Neural cell (in vitro differentiated cells): ENCODE results near the gene ST3GAL5. TPM values are rescaled to one million over a fixed set of nuclear protein-coding genes. Genes with fewer than 3 reads are reported as not detected.

Experiments used
- H2AFZ ChIP-seq: fragments of 200-600, 300-800 bp; sonication (generic), shearing (Covaris generic); 2 replicates; pipeline ENCODE4 v1.6.0; 2014; ENCODE audit warnings: low read depth, mild to moderate bottlenecking, antibody characterized with exemption, low read length, moderate library complexity
- H3F3A ChIP-seq: fragments of 200-600 bp; shearing (Covaris generic); 2 replicates; pipeline ENCODE4 v1.6.1; 2016; ENCODE audit warnings: mild to moderate bottlenecking, moderate library complexity, mixed read lengths, antibody characterized with exemption, low read length; ENCODE audit not compliant: insufficient read depth, poor library complexity, severe bottlenecking
- H3K27ac ChIP-seq: fragments of 200-600, 300-800 bp; sonication (generic), shearing (Covaris generic); 2 replicates; pipeline ENCODE4 v1.5.1; 2014; ENCODE audit warnings: mild to moderate bottlenecking, low read length, moderate library complexity
- H3K27me3 ChIP-seq: fragments of 300-800, 200-600 bp; sonication (generic), shearing (Covaris generic); 2 replicates; pipeline ENCODE4 v1.6.0; 2014; ENCODE audit warnings: mild to moderate bottlenecking, low read depth, low read length, moderate library complexity; ENCODE audit not compliant: insufficient read depth
- H3K36me3 ChIP-seq: fragments of 300-800, 200-600 bp; sonication (generic), shearing (Covaris generic); 2 replicates; pipeline ENCODE4 v1.5.1; 2014; ENCODE audit warnings: mild to moderate bottlenecking, antibody characterized with exemption, low read length, moderate library complexity; ENCODE audit not compliant: insufficient read depth
- H3K4me2 ChIP-seq: fragments of 300-800, 200-600 bp; sonication (generic), shearing (Covaris generic); 2 replicates; pipeline ENCODE4 v1.6.0; 2014; ENCODE audit warnings: mild to moderate bottlenecking, low read length
- H3K4me3 ChIP-seq: fragments of 300-800, 200-600 bp; sonication (generic), shearing (Covaris generic); 2 replicates; pipeline ENCODE4 v1.5.1; 2014; ENCODE audit warnings: mild to moderate bottlenecking, low read length, moderate library complexity
- H3K79me2 ChIP-seq: fragments of 200-600 bp; shearing (Covaris generic); replicated peaks from 2 replicates; pipeline ENCODE4 v1.6.0; 2014; ENCODE audit warnings: mild to moderate bottlenecking, low read length, moderate library complexity; ENCODE audit not compliant: insufficient read depth
- H3K9ac ChIP-seq: fragments of 300-800, 200-600 bp; sonication (generic), shearing (Covaris generic); 2 replicates; pipeline ENCODE4 v1.6.1; 2016; ENCODE audit warnings: mild to moderate bottlenecking, low read length, mixed read lengths
- H3K9me2 ChIP-seq: fragments of 200-600 bp; shearing (Covaris generic); 2 replicates; pipeline ENCODE4 v1.6.1; 2016; ENCODE audit warnings: mild to moderate bottlenecking, low read length, mixed read lengths; ENCODE audit not compliant: insufficient read depth
- H3K9me3 ChIP-seq: fragments of 200-600, 300-800 bp; sonication (generic), shearing (Covaris generic); 2 replicates; pipeline ENCODE4 v1.6.1; 2016; ENCODE audit warnings: mild to moderate bottlenecking, mixed run types, low read length, moderate library complexity, mixed read lengths
- H4K20me1 ChIP-seq: fragments of 200-600 bp; shearing (Covaris generic); 2 replicates; pipeline ENCODE4 v1.6.1; 2016; ENCODE audit warnings: mild to moderate bottlenecking, mixed run types; ENCODE audit not compliant: insufficient read depth
- POLR2AphosphoS5 ChIP-seq: IDR thresholded peaks from 2 replicates; pipeline ENCODE4 v1.6.1; 2012
- RAD21 ChIP-seq: fragments of 450-650 bp; conservative IDR thresholded peaks from 2 replicates; pipeline ENCODE4 v1.6.1; 2014; ENCODE audit warnings: antibody characterized with exemption, mild to moderate bottlenecking, moderate library complexity
- SMC3 ChIP-seq: fragments of 450-650 bp; conservative IDR thresholded peaks from 2 replicates; pipeline ENCODE4 v1.6.1; 2014; ENCODE audit warnings: antibody characterized with exemption, mild to moderate bottlenecking, moderate library complexity; ENCODE audit not compliant: poor library complexity
- TAF1 ChIP-seq: IDR thresholded peaks from 2 replicates; pipeline ENCODE4 v1.6.1; 2012; ENCODE audit warnings: low read depth
- polyA plus RNA-seq: library from polyadenylated mRNA; depleted of rRNA; stranded (reverse); fragments of >200 nt; gene quantifications from 2 replicates; pipeline ENCODE4 v1.2.3, GENCODE V29; 2014
- TF ChIP-seq, protein P1 (sequence below): fragments of 450-650 bp; IDR thresholded peaks from 2 replicates; pipeline ENCODE4 v1.5.1; 2014; ENCODE audit warnings: antibody characterized with exemption, mild to moderate bottlenecking, moderate library complexity; ENCODE audit not compliant: poor library complexity, severe bottlenecking
- TF ChIP-seq, protein P2 (sequence below): IDR thresholded peaks from 2 replicates; pipeline ENCODE4 v1.6.1; 2012; ENCODE audit warnings: borderline replicate concordance

The ST3GAL5 gene
- polyA plus RNA-seq, 1 donor from 2014 or later, result 55.6 TPM

DNA sequence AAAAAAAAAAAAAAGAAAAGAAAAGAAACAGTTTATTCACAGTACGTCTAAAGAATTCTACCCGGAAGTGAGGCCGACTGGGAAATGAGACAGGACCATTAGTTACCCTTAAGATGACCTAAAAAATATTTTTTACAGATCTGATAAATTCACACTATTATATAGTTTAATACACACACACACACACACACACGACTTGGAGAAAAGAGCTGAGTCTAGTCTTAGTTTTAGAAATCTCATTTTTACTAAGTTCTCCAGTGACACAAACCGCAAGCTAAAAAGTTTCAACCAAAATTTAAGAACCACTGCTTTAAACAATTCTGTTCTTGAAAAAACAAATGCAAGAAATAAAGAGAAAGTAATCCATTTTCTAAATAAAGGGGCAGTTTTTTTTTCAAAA lies 27.1 kb downstream of the ST3GAL5 start:
- no peaks in the 10 kb centered on the region for H3K9me3 ChIP-seq
- no peak overlapping the region for H2AFZ ChIP-seq
- no peaks in the 10 kb centered on the region for H3K27me3 ChIP-seq
- TF ChIP-seq RAD21 (no peak), POLR2AphosphoS5 (no peak), TAF1 (no peak), SMC3 (no peak)
- TF ChIP-seq, protein P1, sequence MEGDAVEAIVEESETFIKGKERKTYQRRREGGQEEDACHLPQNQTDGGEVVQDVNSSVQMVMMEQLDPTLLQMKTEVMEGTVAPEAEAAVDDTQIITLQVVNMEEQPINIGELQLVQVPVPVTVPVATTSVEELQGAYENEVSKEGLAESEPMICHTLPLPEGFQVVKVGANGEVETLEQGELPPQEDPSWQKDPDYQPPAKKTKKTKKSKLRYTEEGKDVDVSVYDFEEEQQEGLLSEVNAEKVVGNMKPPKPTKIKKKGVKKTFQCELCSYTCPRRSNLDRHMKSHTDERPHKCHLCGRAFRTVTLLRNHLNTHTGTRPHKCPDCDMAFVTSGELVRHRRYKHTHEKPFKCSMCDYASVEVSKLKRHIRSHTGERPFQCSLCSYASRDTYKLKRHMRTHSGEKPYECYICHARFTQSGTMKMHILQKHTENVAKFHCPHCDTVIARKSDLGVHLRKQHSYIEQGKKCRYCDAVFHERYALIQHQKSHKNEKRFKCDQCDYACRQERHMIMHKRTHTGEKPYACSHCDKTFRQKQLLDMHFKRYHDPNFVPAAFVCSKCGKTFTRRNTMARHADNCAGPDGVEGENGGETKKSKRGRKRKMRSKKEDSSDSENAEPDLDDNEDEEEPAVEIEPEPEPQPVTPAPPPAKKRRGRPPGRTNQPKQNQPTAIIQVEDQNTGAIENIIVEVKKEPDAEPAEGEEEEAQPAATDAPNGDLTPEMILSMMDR, result no peak
- no peak overlapping the region for H3K4me3 ChIP-seq
- H3F3A ChIP-seq, result no peaks in the 10 kb centered on the region
- H3K79me2 ChIP-seq, result no peaks in the 10 kb centered on the region
- H4K20me1 ChIP-seq, result no peaks in the 10 kb centered on the region
- H3K4me2 ChIP-seq, result no peak overlapping the region
- no peak overlapping the region for H3K27ac ChIP-seq
- H3K9me2 ChIP-seq, result no peaks in the 10 kb centered on the region
- no peak overlapping the region for H3K9ac ChIP-seq
- H3K36me3 ChIP-seq, result no peaks in the 10 kb centered on the region

DNA sequence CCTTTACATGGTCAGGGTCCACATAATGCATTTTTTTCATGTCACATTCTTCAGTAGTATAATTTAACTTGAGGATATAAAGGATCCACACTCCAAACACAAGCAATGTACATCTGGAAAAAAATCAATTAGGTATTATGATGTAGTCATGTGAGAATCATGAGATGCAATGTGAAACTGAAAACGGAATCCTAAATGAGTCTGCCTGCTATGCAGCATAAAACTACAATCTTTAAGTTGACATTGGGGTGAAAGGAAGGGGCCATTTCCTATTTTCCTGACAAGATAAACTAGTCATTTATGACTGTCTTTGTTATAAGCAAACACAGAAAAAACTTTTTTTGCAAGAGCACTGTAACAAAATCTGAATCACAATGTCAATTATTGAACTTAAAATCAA lies 27.6 kb downstream of the ST3GAL5 start:
- H3K4me2 ChIP-seq, result no peak overlapping the region
- H3K27me3 ChIP-seq, result no peaks in the 10 kb centered on the region
- no peak overlapping the region for H3K4me3 ChIP-seq
- no peaks in the 10 kb centered on the region for H3F3A ChIP-seq
- H3K79me2 ChIP-seq, result no peaks in the 10 kb centered on the region
- TF ChIP-seq, protein P1, result no peak
- TF ChIP-seq SMC3, result no peak
- no peak for TF ChIP-seq RAD21
- TF ChIP-seq, protein P2, sequence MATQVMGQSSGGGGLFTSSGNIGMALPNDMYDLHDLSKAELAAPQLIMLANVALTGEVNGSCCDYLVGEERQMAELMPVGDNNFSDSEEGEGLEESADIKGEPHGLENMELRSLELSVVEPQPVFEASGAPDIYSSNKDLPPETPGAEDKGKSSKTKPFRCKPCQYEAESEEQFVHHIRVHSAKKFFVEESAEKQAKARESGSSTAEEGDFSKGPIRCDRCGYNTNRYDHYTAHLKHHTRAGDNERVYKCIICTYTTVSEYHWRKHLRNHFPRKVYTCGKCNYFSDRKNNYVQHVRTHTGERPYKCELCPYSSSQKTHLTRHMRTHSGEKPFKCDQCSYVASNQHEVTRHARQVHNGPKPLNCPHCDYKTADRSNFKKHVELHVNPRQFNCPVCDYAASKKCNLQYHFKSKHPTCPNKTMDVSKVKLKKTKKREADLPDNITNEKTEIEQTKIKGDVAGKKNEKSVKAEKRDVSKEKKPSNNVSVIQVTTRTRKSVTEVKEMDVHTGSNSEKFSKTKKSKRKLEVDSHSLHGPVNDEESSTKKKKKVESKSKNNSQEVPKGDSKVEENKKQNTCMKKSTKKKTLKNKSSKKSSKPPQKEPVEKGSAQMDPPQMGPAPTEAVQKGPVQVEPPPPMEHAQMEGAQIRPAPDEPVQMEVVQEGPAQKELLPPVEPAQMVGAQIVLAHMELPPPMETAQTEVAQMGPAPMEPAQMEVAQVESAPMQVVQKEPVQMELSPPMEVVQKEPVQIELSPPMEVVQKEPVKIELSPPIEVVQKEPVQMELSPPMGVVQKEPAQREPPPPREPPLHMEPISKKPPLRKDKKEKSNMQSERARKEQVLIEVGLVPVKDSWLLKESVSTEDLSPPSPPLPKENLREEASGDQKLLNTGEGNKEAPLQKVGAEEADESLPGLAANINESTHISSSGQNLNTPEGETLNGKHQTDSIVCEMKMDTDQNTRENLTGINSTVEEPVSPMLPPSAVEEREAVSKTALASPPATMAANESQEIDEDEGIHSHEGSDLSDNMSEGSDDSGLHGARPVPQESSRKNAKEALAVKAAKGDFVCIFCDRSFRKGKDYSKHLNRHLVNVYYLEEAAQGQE, result no peak
- H3K9ac ChIP-seq, result no peak overlapping the region
- H3K9me2 ChIP-seq, result no peaks in the 10 kb centered on the region
- H3K9me3 ChIP-seq, result no peaks in the 10 kb centered on the region
- H4K20me1 ChIP-seq, result no peaks in the 10 kb centered on the region
- H2AFZ ChIP-seq, result no peak overlapping the region
- H3K36me3 ChIP-seq, result no peaks in the 10 kb centered on the region
- H3K27ac ChIP-seq, result no peak overlapping the region

DNA sequence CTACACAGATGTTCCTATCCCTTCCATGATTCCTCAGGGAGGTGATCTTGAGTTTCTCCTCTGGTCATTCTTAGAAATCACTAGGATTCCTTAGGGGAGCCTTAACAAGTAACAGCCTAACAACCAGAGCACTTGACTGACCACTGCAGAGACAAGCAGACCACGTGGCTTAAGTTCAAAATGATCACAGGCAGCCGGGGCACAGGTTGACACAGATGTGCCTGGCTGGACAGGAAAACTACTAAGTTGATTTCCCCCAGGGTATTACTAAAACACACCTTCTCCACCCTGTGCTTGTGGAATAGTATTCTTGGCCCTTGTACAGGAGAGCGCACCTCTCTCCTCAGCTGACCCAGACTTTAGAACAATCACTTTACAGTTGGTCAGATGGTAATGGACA lies 29.9 kb downstream of the ST3GAL5 start:
- H3F3A ChIP-seq, result no peaks in the 10 kb centered on the region
- H3K27ac ChIP-seq, result no peak overlapping the region
- H3K9me2 ChIP-seq, result no peaks in the 10 kb centered on the region
- H3K4me3 ChIP-seq, result no peak overlapping the region
- H2AFZ ChIP-seq, result no peak overlapping the region
- H3K9me3 ChIP-seq, result no peaks in the 10 kb centered on the region
- H3K4me2 ChIP-seq, result no peak overlapping the region
- peaks cover 7% of the 10 kb centered on the region for H3K36me3 ChIP-seq
- no peak for TF ChIP-seq POLR2AphosphoS5
- no peak for TF ChIP-seq TAF1
- TF ChIP-seq SMC3, result no peak
- H3K9ac ChIP-seq, result no peak overlapping the region
- no peaks in the 10 kb centered on the region for H3K79me2 ChIP-seq
- no peaks in the 10 kb centered on the region for H3K27me3 ChIP-seq
- H4K20me1 ChIP-seq, result no peaks in the 10 kb centered on the region
